ENCODE measurements around the gene HCFC1R1.

HCFC1R1 gene

DNA sequence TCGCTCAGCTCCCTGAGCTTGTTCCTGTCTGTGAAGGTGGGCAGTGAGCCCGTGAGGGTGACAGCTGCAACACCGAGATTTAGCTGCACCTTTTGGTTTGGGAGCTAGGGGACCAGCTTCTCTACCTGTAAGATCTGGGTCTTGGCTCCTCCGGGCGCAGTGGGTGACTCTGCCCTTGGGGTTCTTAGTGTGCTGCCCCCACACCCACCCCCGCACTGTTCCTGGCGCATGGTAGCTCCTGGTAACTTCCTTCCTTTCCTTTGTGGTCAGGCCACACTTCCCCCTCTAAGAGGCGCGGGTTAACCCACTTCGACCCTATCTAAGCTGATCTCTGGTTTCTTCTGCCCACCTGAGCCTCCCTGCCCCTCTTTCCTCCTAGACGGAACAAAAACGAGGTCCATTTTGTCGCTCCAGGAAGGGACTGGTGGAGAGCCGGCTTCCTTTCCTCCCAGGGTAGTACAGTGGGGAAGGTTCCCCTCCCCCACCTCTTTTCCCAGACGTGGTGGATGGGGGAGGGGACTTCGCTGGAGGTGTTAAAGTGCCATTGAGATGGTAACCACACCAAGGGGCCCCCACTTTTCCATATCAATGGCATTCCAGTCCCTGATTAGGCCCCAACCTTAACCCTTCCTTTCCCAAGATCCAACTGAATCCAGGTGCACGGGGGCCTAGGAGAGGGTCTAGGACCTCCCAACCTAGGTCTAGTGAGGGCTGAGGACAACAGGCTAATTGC lies 15.6 kb downstream of the HCFC1R1 start:
- TF ChIP-seq, protein P1, sequence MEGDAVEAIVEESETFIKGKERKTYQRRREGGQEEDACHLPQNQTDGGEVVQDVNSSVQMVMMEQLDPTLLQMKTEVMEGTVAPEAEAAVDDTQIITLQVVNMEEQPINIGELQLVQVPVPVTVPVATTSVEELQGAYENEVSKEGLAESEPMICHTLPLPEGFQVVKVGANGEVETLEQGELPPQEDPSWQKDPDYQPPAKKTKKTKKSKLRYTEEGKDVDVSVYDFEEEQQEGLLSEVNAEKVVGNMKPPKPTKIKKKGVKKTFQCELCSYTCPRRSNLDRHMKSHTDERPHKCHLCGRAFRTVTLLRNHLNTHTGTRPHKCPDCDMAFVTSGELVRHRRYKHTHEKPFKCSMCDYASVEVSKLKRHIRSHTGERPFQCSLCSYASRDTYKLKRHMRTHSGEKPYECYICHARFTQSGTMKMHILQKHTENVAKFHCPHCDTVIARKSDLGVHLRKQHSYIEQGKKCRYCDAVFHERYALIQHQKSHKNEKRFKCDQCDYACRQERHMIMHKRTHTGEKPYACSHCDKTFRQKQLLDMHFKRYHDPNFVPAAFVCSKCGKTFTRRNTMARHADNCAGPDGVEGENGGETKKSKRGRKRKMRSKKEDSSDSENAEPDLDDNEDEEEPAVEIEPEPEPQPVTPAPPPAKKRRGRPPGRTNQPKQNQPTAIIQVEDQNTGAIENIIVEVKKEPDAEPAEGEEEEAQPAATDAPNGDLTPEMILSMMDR (conservative IDR thresholded peaks at IDR 0.05; ENCODE audit: low read depth) = no peak
- POLR2A ChIA-PET (ENCODE audit: low non-redundant PET) = interaction anchor here (0.6 to 1.0 kb wide), 3 partner anchors 11 to 16 kb away, joined by 3 to 5 read pairs (median 3); no protein-coding TSS in a partner anchor
- DNase-seq (ENCODE audit: low spot score) = no peak
- H3K27ac ChIP-seq = no peak overlapping the region
- CTCF ChIA-PET = interaction anchor here (0.9 to 1.0 kb wide), 2 partner anchors 23 to 50 kb away, joined by 4 read pairs; no protein-coding TSS in a partner anchor

DNA sequence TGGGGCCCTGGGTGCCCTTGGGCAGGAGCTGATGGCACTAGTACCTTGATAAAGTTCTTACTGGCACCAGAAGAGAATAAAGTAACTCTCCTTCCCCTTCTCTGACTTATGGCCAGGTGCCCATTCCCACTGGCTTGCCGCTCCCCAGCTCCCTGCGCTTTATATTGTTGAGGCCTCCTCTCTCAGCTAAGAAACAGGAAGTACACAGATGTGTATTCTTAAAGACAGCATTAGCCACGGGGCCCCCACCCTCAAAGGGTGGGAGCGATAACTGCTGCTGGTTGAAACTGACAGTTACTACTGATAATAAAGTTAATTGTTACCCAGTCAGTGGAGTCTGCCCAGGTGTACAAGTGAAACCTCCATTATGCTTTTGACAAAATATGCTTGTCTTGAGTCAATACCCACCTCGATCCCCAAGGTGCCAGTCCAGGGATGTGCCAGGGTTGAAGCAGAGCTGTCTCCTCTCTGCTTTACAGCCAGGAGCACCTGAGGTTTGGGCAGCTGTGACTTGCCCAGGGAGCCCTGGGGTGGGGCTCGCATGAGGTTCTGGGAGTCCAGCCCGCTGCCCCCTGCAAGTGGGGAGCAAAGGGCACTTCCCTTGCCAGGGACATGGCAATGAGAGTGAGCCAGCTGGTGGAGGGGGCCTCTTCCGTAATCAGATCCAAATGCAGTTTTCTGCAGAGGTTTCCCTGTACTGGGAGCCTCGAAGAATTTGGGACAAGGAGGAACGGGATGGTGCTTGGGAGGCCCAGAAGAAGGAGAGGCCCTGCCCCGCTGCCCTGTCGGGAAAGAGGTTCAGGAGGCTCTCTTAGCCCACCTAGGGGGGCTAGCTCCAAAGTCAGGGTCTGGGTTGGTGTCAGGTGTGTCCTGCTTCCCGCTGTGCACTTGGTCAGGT lies 16.4 kb downstream of the HCFC1R1 start:
- H3K27ac ChIP-seq = no peak overlapping the region
- DNase-seq (ENCODE audit: low spot score) = no peak
- TF ChIP-seq, protein P1 (conservative IDR thresholded peaks at IDR 0.05; ENCODE audit: low read depth) = no peak
- CTCF ChIA-PET = interaction anchor here (0.9 to 1.0 kb wide), 2 partner anchors 24 to 51 kb away, joined by 4 read pairs; no protein-coding TSS in a partner anchor
- POLR2A ChIA-PET (ENCODE audit: low non-redundant PET) = interaction anchor here (0.6 to 1.0 kb wide), 3 partner anchors 10 to 151 kb away, joined by 3 read pairs; no protein-coding TSS in a partner anchor

DNA sequence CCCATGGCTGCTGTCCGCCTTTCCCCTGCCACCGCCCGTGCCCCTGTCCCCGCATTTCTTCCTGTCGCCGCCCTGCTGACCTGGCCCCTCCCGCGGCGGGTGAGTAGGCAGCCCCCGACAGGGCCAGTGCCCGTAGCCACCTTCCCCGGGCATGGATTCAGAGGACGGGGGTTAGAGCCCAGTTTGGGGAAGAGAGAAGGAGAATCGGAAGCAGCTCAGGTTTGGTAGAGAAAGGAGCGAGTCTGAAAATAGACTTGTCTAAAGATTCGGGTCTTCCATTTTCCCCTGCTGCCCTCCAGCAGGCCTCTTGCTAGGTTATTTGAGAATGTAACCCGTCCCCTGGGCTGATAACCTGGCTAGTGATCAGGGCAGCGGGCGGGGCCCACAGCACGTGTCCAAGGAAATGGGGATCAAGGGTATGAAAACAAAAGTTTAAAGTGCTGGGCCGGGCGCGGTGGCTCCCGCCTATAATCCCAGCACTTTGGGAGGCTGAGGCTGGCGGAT lies 18.9 kb downstream of the HCFC1R1 start:
- ChIA-PET CTCF (interaction anchor here (1.7 kb wide), 1 partner anchor 9 kb away, joined by 6 read pairs; no protein-coding TSS in a partner anchor), POLR2A (ENCODE audit: low non-redundant PET) (interaction anchor here (2.1 to 3.1 kb wide), 2 partner anchors 17 to 23 kb away, joined by 6 to 48 read pairs; partner anchors contain the start of genes HCFC1R1, THOC6 and TNFRSF12A)
- TF ChIP-seq, protein P1 (conservative IDR thresholded peaks at IDR 0.05; ENCODE audit: low read depth) = no peak
- no peak for DNase-seq (ENCODE audit: low spot score)
- H3K27ac ChIP-seq = no peak overlapping the region

DNA sequence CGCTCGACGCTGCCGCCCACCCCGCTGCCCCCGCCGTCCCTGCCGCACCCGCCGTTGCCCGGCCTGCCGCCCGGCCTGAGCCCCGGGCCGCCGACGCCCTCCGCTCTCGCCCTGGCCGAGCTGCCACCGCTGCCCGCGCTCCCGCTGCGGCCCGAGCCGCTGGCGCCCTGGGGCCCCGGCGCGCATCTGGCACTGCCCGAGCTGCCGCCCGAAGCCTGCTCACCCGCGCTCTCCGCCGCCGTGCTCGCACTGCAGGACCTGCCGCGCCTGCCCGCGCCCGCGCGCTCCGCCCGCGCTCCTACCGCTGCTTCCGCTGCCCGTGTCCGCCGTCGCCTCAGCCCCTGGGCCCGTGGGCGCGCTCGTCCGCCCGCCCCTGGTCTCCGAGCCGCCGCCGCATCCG lies 19.4 kb downstream of the HCFC1R1 start:
- no peak for DNase-seq (ENCODE audit: low spot score)

DNA sequence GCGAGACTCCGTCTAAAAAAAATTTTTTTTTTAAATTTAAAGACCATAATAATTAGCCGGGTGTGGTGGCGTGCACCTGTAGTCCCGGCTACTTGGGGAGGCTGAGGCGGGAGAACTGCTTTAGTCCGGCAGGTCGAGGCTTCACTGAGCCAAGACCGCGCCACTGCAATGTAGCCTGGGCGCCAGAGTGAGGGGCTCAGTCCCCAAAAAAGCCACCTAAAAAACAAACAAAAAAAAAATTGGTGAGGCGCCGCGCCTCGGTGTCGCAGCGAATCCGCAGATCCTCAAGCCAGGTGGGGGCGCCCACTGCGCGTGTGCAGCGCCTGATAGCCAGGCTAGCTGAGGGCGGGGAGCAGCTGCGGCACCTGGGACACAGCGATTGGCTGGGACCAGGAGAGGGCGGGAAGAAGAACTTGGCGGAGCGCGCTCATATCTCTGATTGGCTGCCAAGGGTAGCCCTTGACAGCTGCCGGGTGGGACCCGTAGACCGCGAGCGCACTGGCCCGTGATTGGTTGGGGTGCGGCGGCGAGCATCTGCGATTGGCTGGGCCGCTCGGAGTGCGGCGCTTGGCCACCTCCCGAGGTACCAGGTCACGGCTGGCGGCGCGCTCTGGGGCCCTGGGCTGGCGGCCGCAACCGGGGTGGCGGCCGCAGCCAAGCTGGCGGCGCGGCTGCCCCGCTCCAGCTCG lies 20.0 kb downstream of the HCFC1R1 start:
- no peak overlapping the region for H3K27ac ChIP-seq
- TF ChIP-seq, protein P1 (conservative IDR thresholded peaks at IDR 0.05; ENCODE audit: low read depth) = peak; percentile 86
- POLR2A ChIA-PET (ENCODE audit: low non-redundant PET) = interaction anchor here (2.1 to 3.1 kb wide), 2 partner anchors 18 to 24 kb away, joined by 6 to 48 read pairs; partner anchors contain the start of genes HCFC1R1, THOC6 and TNFRSF12A
- CTCF ChIA-PET = interaction anchor here (0.6 to 3.9 kb wide), 8 partner anchors 10 to 199 kb away, joined by 3 to 19 read pairs (median 6); partner anchors contain the start of gene TNFRSF12A
- peak; percentile 99 for DNase-seq (ENCODE audit: low spot score)

More for the DNA sequence above, 19.4 kb downstream of the HCFC1R1 start:
- POLR2A ChIA-PET (ENCODE audit: low non-redundant PET) = interaction anchor here (2.1 to 3.1 kb wide), 2 partner anchors 18 to 24 kb away, joined by 6 to 48 read pairs; partner anchors contain the start of genes HCFC1R1, THOC6 and TNFRSF12A
- TF ChIP-seq, protein P1 (conservative IDR thresholded peaks at IDR 0.05; ENCODE audit: low read depth) = no peak
- CTCF ChIA-PET = interaction anchor here (0.6 to 3.9 kb wide), 6 partner anchors 10 to 199 kb away, joined by 3 to 19 read pairs (median 6); partner anchors contain the start of gene TNFRSF12A
- H3K27ac ChIP-seq = no peak overlapping the region

All from RWPE1 (cell line).